Keratinocyte (primary cell): ENCODE results near the gene MFSD6. TPM values are rescaled to one million over a fixed set of nuclear protein-coding genes. Genes with fewer than 3 reads are reported as not detected.
"Not testable (repeated sequence)": the region's sequence is repeated elsewhere in the genome, so short reads cannot be mapped to it uniquely, and the experiment has no call there.

Source experiments
- DNase-seq: peaks from one replicate; pipeline ENCODE4 v3.0.0-alpha.2; 2011; ENCODE audit warnings: low read depth, missing footprints, low spot score
- FAIRE-seq: peaks from 2 replicates; lab custom pipeline; 2011; peaks lifted over from hg19 to GRCh38; lab: Jason Lieb, UNC
- H2AFZ ChIP-seq: 2 replicates; pipeline ENCODE4 v1.6.0; 2012; ENCODE audit warnings: low read length, control low read depth, inconsistent platforms; ENCODE audit not compliant: control insufficient read depth
- H3K27ac ChIP-seq: 2 replicates; pipeline ENCODE4 v1.5.1; 2011; ENCODE audit warnings: low read length; ENCODE audit not compliant: control insufficient read depth, insufficient read depth
- H3K27me3 ChIP-seq: 3 replicates; pipeline ENCODE4 v1.6.0; 2011; ENCODE audit warnings: low read length; ENCODE audit not compliant: control insufficient read depth, insufficient read depth; ENCODE audit errors: extremely low read depth
- H3K36me3 ChIP-seq, 2 experiments: 2 replicates in 1 of 2; 3 replicates in 1 of 2; pipeline ENCODE4 v1.5.1; 2011; ENCODE audit warnings: low read length in 2 of 2, mild to moderate bottlenecking in 1 of 2; ENCODE audit not compliant: control insufficient read depth in 2 of 2, insufficient read depth in 2 of 2; ENCODE audit errors: extremely low read depth in 1 of 2
- H3K4me1 ChIP-seq: 3 replicates; pipeline ENCODE4 v1.5.1; 2011; ENCODE audit warnings: low read length; ENCODE audit not compliant: control insufficient read depth, insufficient read depth; ENCODE audit errors: extremely low read depth
- H3K4me2 ChIP-seq: 3 replicates; pipeline ENCODE4 v1.6.0; 2011; ENCODE audit warnings: low read depth, low read length; ENCODE audit not compliant: control insufficient read depth, insufficient read depth; ENCODE audit errors: extremely low read depth
- H3K4me3 ChIP-seq, 3 experiments: fragments of 200-600 bp in 1 of 3; sonication (generic) in 1 of 3; 2 replicates in 2 of 3; 3 replicates in 1 of 3; pipeline ENCODE4 v1.5.1; 2011 to 2016; ENCODE audit warnings: low read length in 3 of 3, mild to moderate bottlenecking in 3 of 3, control low read depth in 2 of 3, inconsistent platforms in 1 of 3, low read depth in 1 of 3, mixed read lengths in 1 of 3, mixed run types in 1 of 3, moderate library complexity in 1 of 3; ENCODE audit not compliant: control insufficient read depth in 2 of 3, insufficient read depth in 2 of 3; ENCODE audit errors: extremely low read depth in 1 of 3
- H3K79me2 ChIP-seq: 2 replicates; pipeline ENCODE4 v1.6.0; 2012; ENCODE audit warnings: low read length; ENCODE audit not compliant: control insufficient read depth, insufficient read depth
- H3K9ac ChIP-seq: 3 replicates; pipeline ENCODE4 v1.6.0; 2011; ENCODE audit warnings: low read length; ENCODE audit not compliant: control insufficient read depth, insufficient read depth; ENCODE audit errors: extremely low read depth
- H3K9me1 ChIP-seq: 3 replicates; pipeline ENCODE4 v1.6.0; 2011; ENCODE audit warnings: low read length; ENCODE audit not compliant: control insufficient read depth, insufficient read depth; ENCODE audit errors: extremely low read depth
- H3K9me3 ChIP-seq: 2 replicates; pipeline ENCODE4 v1.5.1; 2012; ENCODE audit warnings: low read depth, low read length; ENCODE audit not compliant: control insufficient read depth
- H4K20me1 ChIP-seq: 3 replicates; pipeline ENCODE4 v1.6.0; 2011; ENCODE audit warnings: low read length; ENCODE audit not compliant: control insufficient read depth, insufficient read depth; ENCODE audit errors: extremely low read depth
- EZH2 ChIP-seq: IDR thresholded peaks from one replicate; pipeline ENCODE4 v1.6.1; 2012; ENCODE audit warnings: inconsistent platforms, mild to moderate bottlenecking, low read length, moderate library complexity
- dilution Hi-C: fragments of 300-500 bp; cut with MboI; formaldehyde crosslinking; loops from one replicate; pipeline ENCODE4 v1.7.0; 2020; ENCODE audit warnings: low sequenced_read_pairs; ENCODE audit not compliant: extremely low pct_ligation_motif_present
- polyA plus RNA-seq, 5 experiments: library from polyadenylated mRNA; depleted of rRNA in 3 of 5; stranded (reverse) in 3 of 5; stranded (forward) in 1 of 5; unstranded in 1 of 5; fragments of >200 nt; gene quantifications; 1 replicate in 1 of 5; 2 replicates in 3 of 5; 3 replicates in 1 of 5; pipeline versions ENCODE4 v1.2.1 to v1.2.3, GENCODE V29; 2011 to 2012; ENCODE audit warnings: missing spikeins in 2 of 5, low read depth in 1 of 5, low replicate concordance in 1 of 5
- TF ChIP-seq, protein P1 (sequence below), 3 experiments: IDR thresholded peaks in 1 of 3; conservative IDR thresholded peaks in 1 of 3; optimal IDR thresholded peaks in 1 of 3; 2 replicates in 2 of 3; 3 replicates in 1 of 3; pipeline versions ENCODE3 to v1.5.1; 2011; ENCODE audit warnings: low read length in 3 of 3, mild to moderate bottlenecking in 3 of 3, moderate library complexity in 2 of 3, control low read depth in 1 of 3, inconsistent platforms in 1 of 3; ENCODE audit not compliant: insufficient read depth in 2 of 3; ENCODE audit errors: extremely low read depth in 1 of 3

The MFSD6 gene
- polyA plus RNA-seq, 1 donor (not counting 4 experiments of a cell fraction or from before 2014, with no cell fraction given): 11.0 TPM

DNA sequence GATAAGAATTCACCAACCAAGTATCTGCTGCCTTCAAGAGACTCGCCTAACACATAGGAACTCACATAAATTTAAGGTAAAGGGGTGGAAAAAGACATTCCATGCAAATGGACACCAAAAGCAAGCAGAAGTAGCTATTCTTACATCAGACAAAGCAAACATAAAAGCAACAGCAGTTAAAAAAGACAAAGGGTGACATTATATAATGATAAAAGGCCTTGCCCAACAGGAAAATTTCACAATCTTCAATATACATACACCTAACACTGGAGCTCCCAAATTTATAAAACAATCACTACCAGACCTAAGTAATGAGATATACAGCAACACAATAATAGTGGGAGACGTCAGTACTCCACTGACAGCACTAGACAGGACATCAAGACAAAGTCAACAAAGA lies 84.9 kb downstream of the MFSD6 start:
- no peak for DNase-seq
- Histone ChIP-seq H3K9ac (no peak overlapping the region), H3K9me1 (no peaks in the 10 kb centered on the region), H3K4me1 (no peaks in the 10 kb centered on the region), H3K4me2 (no peak overlapping the region), H3K9me3 (no peaks in the 10 kb centered on the region), H3K79me2 (no peaks in the 10 kb centered on the region), H2AFZ (no peak overlapping the region), H3K27ac (no peak overlapping the region), H4K20me1 (no peaks in the 10 kb centered on the region), H3K27me3 (no peaks in the 10 kb centered on the region), H3K4me3 (no peak overlapping the region), H3K36me3 (peaks cover 0 to 2% of the 10 kb centered on the region in 2 experiments)
- no peak for TF ChIP-seq EZH2
- TF ChIP-seq, protein P1, sequence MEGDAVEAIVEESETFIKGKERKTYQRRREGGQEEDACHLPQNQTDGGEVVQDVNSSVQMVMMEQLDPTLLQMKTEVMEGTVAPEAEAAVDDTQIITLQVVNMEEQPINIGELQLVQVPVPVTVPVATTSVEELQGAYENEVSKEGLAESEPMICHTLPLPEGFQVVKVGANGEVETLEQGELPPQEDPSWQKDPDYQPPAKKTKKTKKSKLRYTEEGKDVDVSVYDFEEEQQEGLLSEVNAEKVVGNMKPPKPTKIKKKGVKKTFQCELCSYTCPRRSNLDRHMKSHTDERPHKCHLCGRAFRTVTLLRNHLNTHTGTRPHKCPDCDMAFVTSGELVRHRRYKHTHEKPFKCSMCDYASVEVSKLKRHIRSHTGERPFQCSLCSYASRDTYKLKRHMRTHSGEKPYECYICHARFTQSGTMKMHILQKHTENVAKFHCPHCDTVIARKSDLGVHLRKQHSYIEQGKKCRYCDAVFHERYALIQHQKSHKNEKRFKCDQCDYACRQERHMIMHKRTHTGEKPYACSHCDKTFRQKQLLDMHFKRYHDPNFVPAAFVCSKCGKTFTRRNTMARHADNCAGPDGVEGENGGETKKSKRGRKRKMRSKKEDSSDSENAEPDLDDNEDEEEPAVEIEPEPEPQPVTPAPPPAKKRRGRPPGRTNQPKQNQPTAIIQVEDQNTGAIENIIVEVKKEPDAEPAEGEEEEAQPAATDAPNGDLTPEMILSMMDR (optimal IDR thresholded peaks at IDR 0.05 in 1 of 3, IDR thresholded peaks at IDR 0.05 in 1 of 3, conservative IDR thresholded peaks at IDR 0.05 in 1 of 3; ENCODE audit: extremely low read depth in 1 of 3, insufficient read depth in 2 of 3, low read length in 3 of 3): no peak
- dilution Hi-C loops: no loop called here
- FAIRE-seq: no peak

- H3K4me1 ChIP-seq, H3K9ac ChIP-seq, dilution Hi-C loops, H3K79me2 ChIP-seq, H2AFZ ChIP-seq, H4K20me1 ChIP-seq, H3K4me3 ChIP-seq, H3K4me2 ChIP-seq, H3K9me3 ChIP-seq, H3K9me1 ChIP-seq, DNase-seq, H3K27me3 ChIP-seq, FAIRE-seq, H3K36me3 ChIP-seq, H3K27ac ChIP-seq: not testable (repeated sequence)
Observed at GRCh38 chr2:190494600-190495227, 86.6 kb downstream of the MFSD6 start.

DNA sequence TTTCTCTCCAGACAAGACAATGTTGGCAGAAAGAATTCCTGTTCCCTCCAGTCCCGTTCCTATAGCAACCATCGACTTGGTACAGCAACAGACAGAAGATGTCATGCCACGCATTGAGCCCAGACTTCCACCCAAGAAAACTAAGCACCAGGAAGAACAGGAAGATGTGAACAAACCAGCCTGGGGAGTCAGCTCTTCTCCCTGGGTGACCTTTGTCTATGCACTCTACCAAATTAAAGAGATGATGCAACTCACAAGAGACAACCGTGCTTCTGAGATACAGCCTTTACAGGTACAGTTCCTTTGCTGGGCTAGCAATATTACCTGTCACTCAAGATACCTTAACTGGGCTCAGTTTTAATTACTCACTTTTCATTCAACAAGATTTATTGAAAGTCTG lies 89.3 kb downstream of the MFSD6 start:
- no peaks in the 10 kb centered on the region for H3K9me3 ChIP-seq
- H3K4me1 ChIP-seq: no peaks in the 10 kb centered on the region
- H4K20me1 ChIP-seq: no peaks in the 10 kb centered on the region
- dilution Hi-C loops: no loop called here
- H3K4me2 ChIP-seq: no peak overlapping the region
- DNase-seq (no peak), FAIRE-seq (no peak)
- peaks cover 0 to 1% of the 10 kb centered on the region in 2 experiments for H3K36me3 ChIP-seq
- H3K4me3 ChIP-seq: no peak overlapping the region
- H2AFZ ChIP-seq: no peak overlapping the region
- H3K27ac ChIP-seq: no peak overlapping the region
- no peaks in the 10 kb centered on the region for H3K27me3 ChIP-seq
- no peaks in the 10 kb centered on the region for H3K79me2 ChIP-seq
- H3K9me1 ChIP-seq: no peaks in the 10 kb centered on the region
- H3K9ac ChIP-seq: no peak overlapping the region
- TF ChIP-seq, protein P1 (optimal IDR thresholded peaks at IDR 0.05 in 1 of 3, IDR thresholded peaks at IDR 0.05 in 1 of 3, conservative IDR thresholded peaks at IDR 0.05 in 1 of 3; ENCODE audit: extremely low read depth in 1 of 3, insufficient read depth in 2 of 3, low read length in 3 of 3): no peak
- TF ChIP-seq EZH2: no peak
